ENCODE results near the gene OR5AK2.
A peak's percentile ranks its signal among the peaks of the same experiment; 100 is the strongest.

Gene OR5AK2

DNA sequence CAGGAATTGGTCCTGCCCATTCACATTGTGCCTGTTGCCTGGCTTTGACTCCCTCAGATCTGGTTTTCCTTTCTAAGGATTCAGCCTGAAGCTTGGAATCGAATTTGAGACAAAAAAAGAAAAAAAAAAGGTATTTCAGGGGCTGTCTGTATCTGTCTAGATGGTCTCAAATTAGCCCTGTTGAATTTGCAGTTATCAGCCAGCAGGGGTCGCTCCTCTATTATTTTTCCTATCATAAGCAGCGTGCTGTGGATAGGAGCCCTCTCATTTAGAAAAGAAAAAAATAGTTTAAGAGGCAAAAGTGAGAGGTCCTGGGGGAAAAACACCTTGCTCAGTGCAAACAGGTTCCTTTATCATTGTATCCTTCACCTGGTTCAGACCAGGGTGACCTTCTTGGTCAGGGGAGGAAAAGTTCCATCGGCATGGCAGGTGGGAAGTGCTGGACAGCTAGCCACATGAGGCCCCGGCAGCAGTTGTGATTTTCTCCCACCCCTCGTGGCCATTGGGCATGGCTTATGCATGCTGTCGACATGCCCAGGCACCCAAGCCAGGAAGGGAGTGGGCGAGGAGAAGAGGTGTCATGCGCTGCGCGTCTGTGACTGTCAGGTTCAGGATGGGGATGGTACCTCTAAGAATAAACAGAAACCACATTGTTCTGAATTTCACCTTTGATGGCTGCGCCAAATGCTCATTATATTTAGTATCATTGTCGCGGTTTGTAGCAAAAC lies 13.1 kb downstream of the OR5AK2 start:
- peaks cover 9 to 17% of the 10 kb centered on the region in 2 donors for H3K9me3 ChIP-seq (ENCODE audit: control insufficient read depth in 1 of 2, low read length in 2 of 2)
- H3K4me1 ChIP-seq (ENCODE audit: control insufficient read depth in 1 of 2, insufficient read depth in 2 of 2, low read length in 2 of 2): no peaks in the 10 kb centered on the region
- H3K27ac ChIP-seq (ENCODE audit: low read length): no peak overlapping the region
- H3K27me3 ChIP-seq (ENCODE audit: low read depth, low read length): no peaks in the 10 kb centered on the region
- no peaks in the 10 kb centered on the region for H3K36me3 ChIP-seq (ENCODE audit: control insufficient read depth in 1 of 2, insufficient read depth in 2 of 2, low read length in 2 of 2)
- peak overlapping the region in 1 of 2 donors; percentile 20 for H3K4me3 ChIP-seq (ENCODE audit: low read depth in 1 of 2, low read length in 2 of 2)

DNA sequence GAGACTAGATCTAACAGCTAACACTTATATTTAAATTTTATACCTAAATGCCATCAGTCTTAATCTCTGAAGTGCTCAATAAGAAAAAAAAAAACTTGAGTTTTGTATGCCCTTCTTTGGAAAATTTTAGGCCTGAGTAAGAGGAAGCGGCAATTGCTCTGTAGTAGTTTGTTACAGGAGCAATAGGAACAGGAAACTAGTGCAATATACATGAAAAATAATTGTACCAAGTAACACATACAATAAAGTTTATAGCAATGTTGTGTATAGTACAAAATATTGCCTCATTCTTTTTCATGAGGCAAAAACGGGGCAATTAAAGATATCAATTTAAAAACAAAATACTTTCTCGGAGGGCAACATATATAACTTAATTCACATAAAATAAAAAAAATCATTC lies 19.7 kb downstream of the OR5AK2 start:
- Histone ChIP-seq H3K4me1 (ENCODE audit: control insufficient read depth in 1 of 2, insufficient read depth in 2 of 2, low read length in 2 of 2) (no peaks in the 10 kb centered on the region), H3K36me3 (ENCODE audit: control insufficient read depth in 1 of 2, insufficient read depth in 2 of 2, low read length in 2 of 2) (no peaks in the 10 kb centered on the region), H3K27me3 (ENCODE audit: low read depth, low read length) (no peaks in the 10 kb centered on the region), H3K4me3 (ENCODE audit: low read depth in 1 of 2, low read length in 2 of 2) (no peak overlapping the region), H3K9me3 (ENCODE audit: control insufficient read depth in 1 of 2, low read length in 2 of 2) (no peaks in the 10 kb centered on the region), H3K27ac (ENCODE audit: low read length) (no peak overlapping the region)

DNA sequence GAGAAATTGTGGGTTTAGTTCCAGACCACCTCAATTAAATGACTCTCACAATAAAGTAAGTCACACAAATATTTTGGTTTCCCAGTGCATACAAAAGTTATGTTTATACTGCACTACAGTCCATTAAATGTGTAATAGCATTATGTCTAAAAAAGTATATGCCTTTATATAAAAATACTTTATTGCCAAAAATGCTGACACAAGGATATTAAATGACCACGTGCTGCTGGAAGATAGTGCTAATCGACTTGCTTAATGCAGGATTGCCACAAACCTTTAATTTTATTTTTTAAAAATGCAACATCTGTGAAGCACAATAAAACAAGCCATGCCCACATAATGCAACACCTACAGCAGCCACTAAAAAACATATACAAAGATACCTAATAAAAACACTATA lies 27.0 kb downstream of the OR5AK2 start:
- no peak overlapping the region for H3K4me3 ChIP-seq (ENCODE audit: low read depth in 1 of 2, low read length in 2 of 2)
- no peaks in the 10 kb centered on the region for H3K4me1 ChIP-seq (ENCODE audit: control insufficient read depth in 1 of 2, insufficient read depth in 2 of 2, low read length in 2 of 2)

DNA sequence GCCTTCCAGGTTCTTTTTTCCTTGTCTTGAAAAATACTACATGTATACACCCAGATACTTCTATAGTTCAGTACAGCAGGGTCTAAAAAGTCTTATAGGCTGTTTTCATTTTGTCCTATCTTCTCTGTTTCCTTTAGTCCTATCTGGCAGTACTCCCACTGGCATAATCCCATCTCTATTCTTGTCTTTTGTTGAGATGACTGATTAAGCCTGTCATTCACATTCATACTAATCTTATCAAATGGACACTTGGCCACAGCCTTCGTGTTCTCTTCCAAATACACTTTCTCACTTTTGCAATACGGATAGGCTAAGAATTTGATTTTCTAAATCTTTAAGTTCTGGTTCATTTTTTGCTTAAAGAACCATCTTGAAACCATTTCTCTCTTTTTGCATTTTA lies 42.8 kb downstream of the OR5AK2 start:
- Histone ChIP-seq H3K36me3 (ENCODE audit: control insufficient read depth in 1 of 2, insufficient read depth in 2 of 2, low read length in 2 of 2) (no peaks in the 10 kb centered on the region), H3K9me3 (ENCODE audit: control insufficient read depth in 1 of 2, low read length in 2 of 2) (no peaks in the 10 kb centered on the region), H3K4me3 (ENCODE audit: low read depth in 1 of 2, low read length in 2 of 2) (no peak overlapping the region), H3K27ac (ENCODE audit: low read length) (no peak overlapping the region), H3K4me1 (ENCODE audit: control insufficient read depth in 1 of 2, insufficient read depth in 2 of 2, low read length in 2 of 2) (no peaks in the 10 kb centered on the region), H3K27me3 (ENCODE audit: low read depth, low read length) (no peaks in the 10 kb centered on the region)

More for the DNA sequence above, 27.0 kb downstream of the OR5AK2 start:
- H3K9me3 ChIP-seq (ENCODE audit: control insufficient read depth in 1 of 2, low read length in 2 of 2): no peaks in the 10 kb centered on the region
- no peaks in the 10 kb centered on the region for H3K36me3 ChIP-seq (ENCODE audit: control insufficient read depth in 1 of 2, insufficient read depth in 2 of 2, low read length in 2 of 2)
- no peaks in the 10 kb centered on the region for H3K27me3 ChIP-seq (ENCODE audit: low read depth, low read length)
- H3K27ac ChIP-seq (ENCODE audit: low read length): no peak overlapping the region
